Liver (tissue), 9 donors: Measurements from ENCODE around the gene LIPG. TPM values are rescaled to one million over a fixed set of nuclear protein-coding genes. Genes with fewer than 3 reads are reported as not detected.

Source experiments
- DNase-seq: peaks from one replicate; pipeline ENCODE4 v3.0.0-alpha.2; 2017; ENCODE audit warnings: low spot score
- H3K27ac ChIP-seq, 2 donors: one replicate each; pipeline ENCODE4 v1.7.0; 2013; ENCODE audit warnings: inconsistent platforms in 2 of 2, low read length in 2 of 2, control low read depth in 1 of 2, low read depth in 1 of 2, mild to moderate bottlenecking in 1 of 2
- H3K27me3 ChIP-seq, 4 donors: one replicate each; pipeline versions ENCODE4 v1.6.1 to v1.7.0; 2013; ENCODE audit warnings: low read length in 3 of 4, inconsistent platforms in 1 of 4, mild to moderate bottlenecking in 1 of 4, moderate library complexity in 1 of 4; ENCODE audit not compliant: control insufficient read depth in 4 of 4, insufficient read depth in 4 of 4
- H3K36me3 ChIP-seq, 4 donors: one replicate each; pipeline versions ENCODE4 v1.6.1 to v1.7.0; 2013; ENCODE audit warnings: low read length in 3 of 4, mild to moderate bottlenecking in 3 of 4, low read depth in 1 of 4, moderate library complexity in 1 of 4; ENCODE audit not compliant: control insufficient read depth in 4 of 4, insufficient read depth in 3 of 4
- H3K4me1 ChIP-seq, 4 donors: one replicate each; pipeline versions ENCODE4 v1.6.1 to v1.7.0; 2013; ENCODE audit warnings: low read length in 3 of 4, mild to moderate bottlenecking in 3 of 4, moderate library complexity in 1 of 4; ENCODE audit not compliant: control insufficient read depth in 4 of 4, insufficient read depth in 4 of 4
- H3K4me3 ChIP-seq, 3 donors: one replicate each; pipeline versions ENCODE4 v1.6.1 to v1.7.0; 2013; ENCODE audit warnings: low read length in 3 of 3, control low read depth in 1 of 3, low read depth in 1 of 3, mild to moderate bottlenecking in 1 of 3
- H3K9ac ChIP-seq, 2 donors: one replicate each; pipeline ENCODE4 v1.7.0; 2013; ENCODE audit warnings: low read length in 2 of 2, mild to moderate bottlenecking in 2 of 2, moderate library complexity in 2 of 2, control low read depth in 1 of 2, low read depth in 1 of 2
- H3K9me3 ChIP-seq, 4 donors: one replicate each; pipeline versions ENCODE4 v1.6.1 to v1.7.0; 2013; ENCODE audit warnings: low read length in 3 of 4; ENCODE audit not compliant: control insufficient read depth in 4 of 4
- EGR1 ChIP-seq, 2 donors: IDR thresholded peaks; 2 replicates each; pipeline ENCODE4 v1.6.1; 2016 to 2018; ENCODE audit warnings: antibody characterized with exemption in 2 of 2, low read depth in 2 of 2
- FOXA1 ChIP-seq: IDR thresholded peaks from 2 replicates; pipeline ENCODE4 v1.6.1; 2016; ENCODE audit warnings: antibody characterized with exemption
- FOXA2 ChIP-seq: IDR thresholded peaks from 2 replicates; pipeline ENCODE4 v1.6.1; 2016; ENCODE audit warnings: antibody characterized with exemption
- GABPA ChIP-seq, 2 donors: IDR thresholded peaks in 1 of 2; conservative IDR thresholded peaks in 1 of 2; 2 replicates each; pipeline ENCODE4 v1.6.1; 2016; ENCODE audit warnings: antibody characterized with exemption in 2 of 2, mild to moderate bottlenecking in 1 of 2, moderate library complexity in 1 of 2
- HNF4A ChIP-seq, 2 donors: conservative IDR thresholded peaks; 2 replicates each; pipeline ENCODE4 v1.6.1; 2016; ENCODE audit warnings: antibody characterized with exemption in 2 of 2, mild to moderate bottlenecking in 2 of 2
- HNF4G ChIP-seq: IDR thresholded peaks from 2 replicates; pipeline ENCODE4 v1.6.1; 2016; ENCODE audit warnings: antibody characterized with exemption
- JUND ChIP-seq, 2 donors: IDR thresholded peaks; 2 replicates each; pipeline ENCODE4 v1.6.1; 2016; ENCODE audit warnings: antibody characterized with exemption in 2 of 2
- NR2F2 ChIP-seq: IDR thresholded peaks from 2 replicates; pipeline ENCODE4 v1.6.1; 2016; ENCODE audit warnings: antibody characterized with exemption
- RAD21 ChIP-seq, 2 donors: IDR thresholded peaks; 2 replicates each; pipeline ENCODE4 v1.6.1; 2016; ENCODE audit warnings: antibody characterized with exemption in 2 of 2, mild to moderate bottlenecking in 2 of 2
- RXRA ChIP-seq, 2 donors: IDR thresholded peaks; 2 replicates each; pipeline ENCODE4 v1.6.1; 2017 to 2018; ENCODE audit warnings: antibody characterized with exemption in 2 of 2, mild to moderate bottlenecking in 1 of 2
- SP1 ChIP-seq: IDR thresholded peaks from 2 replicates; pipeline ENCODE4 v1.6.1; 2018; ENCODE audit warnings: antibody characterized with exemption, mild to moderate bottlenecking
- TAF1 ChIP-seq: conservative IDR thresholded peaks from 2 replicates; pipeline ENCODE4 v1.6.1; 2016; ENCODE audit warnings: antibody characterized with exemption, mild to moderate bottlenecking
- YY1 ChIP-seq: IDR thresholded peaks from 2 replicates; pipeline ENCODE4 v1.6.1; 2016; ENCODE audit warnings: antibody characterized with exemption, mild to moderate bottlenecking
- WGBS: extraction: QIAGEN DNeasy Blood & Tissue Kit; methylation state at CpG from one replicate; pipeline ENCODE4 v1.1.7; 2013; 5-methylcytosine and 5-hydroxymethylcytosine counted together
- polyA plus RNA-seq, 2 donors: library from polyadenylated mRNA; stranded (reverse) in 1 of 2; unstranded in 1 of 2; fragments of 200-250 nt in 1 of 2; fragments of >200 nt in 1 of 2; fragmentation: Nextera tagmentation in 1 of 2; extraction: Ambion mirVana in 1 of 2; gene quantifications; one replicate each; pipeline versions ENCODE4 v1.2.1 to v1.2.3, GENCODE V29; 2013 to 2015
- total RNA-seq, 2 donors: library from RNA; depleted of rRNA; stranded (reverse); fragments of >200 nt; gene quantifications; one replicate each; pipeline ENCODE4 v1.2.3, GENCODE V29; 2014
- TF ChIP-seq, protein P1 (sequence below): IDR thresholded peaks from 2 replicates; pipeline ENCODE4 v1.6.1; 2016; ENCODE audit warnings: antibody characterized with exemption, mild to moderate bottlenecking
- TF ChIP-seq, protein P2 (sequence below): IDR thresholded peaks from 2 replicates; pipeline ENCODE4 v1.6.1; 2016; ENCODE audit warnings: antibody characterized with exemption
- TF ChIP-seq, protein P3 (sequence below): fragments of 150-350 bp; IDR thresholded peaks from 2 replicates; pipeline ENCODE4 v1.5.1; 2017; ENCODE audit warnings: improper control_type of control experiment, low read depth, low read length; ENCODE audit not compliant: missing input control
- TF ChIP-seq, protein P4 (sequence below): IDR thresholded peaks from 2 replicates; pipeline ENCODE4 v1.6.1; 2016; ENCODE audit warnings: antibody characterized with exemption
- TF ChIP-seq, protein P5 (sequence below): IDR thresholded peaks from 2 replicates; pipeline ENCODE4 v1.6.1; 2016; ENCODE audit warnings: antibody characterized with exemption
- donor health status: healthy.
- donor health status: healthy.
- donor health status: healthy.
- donor health status: healthy.
- donor health status: healthy.

Gene LIPG
- total and polyA plus RNA-seq, 4 donors, result 2.8 to 150 (median 39.7) TPM

DNA sequence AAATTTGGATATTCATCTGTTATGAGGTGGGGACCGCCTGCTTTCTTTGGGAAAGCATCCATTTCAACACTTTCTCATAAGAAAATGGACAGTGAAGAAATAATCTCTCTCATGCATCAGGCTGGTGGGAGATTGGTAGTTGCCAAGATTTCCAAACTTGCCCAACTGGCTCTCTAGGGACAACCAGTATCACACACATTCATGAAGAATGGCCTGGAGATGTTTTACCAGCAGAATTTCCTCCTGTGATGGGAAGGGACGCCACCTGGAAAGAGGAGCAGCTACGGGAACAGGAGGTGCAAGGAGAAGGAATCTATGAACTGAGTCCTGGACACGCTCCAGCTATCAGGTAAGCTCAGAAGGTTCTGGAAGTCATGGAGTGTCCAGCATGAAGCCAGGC lies 39.4 kb downstream of the LIPG start:
- Histone ChIP-seq H3K4me1 (no peaks in the 10 kb centered on the region), H3K4me3 (no peak overlapping the region), H3K9ac (no peak overlapping the region), H3K36me3 (peaks cover 0 to 4% (median 2%) of the 10 kb centered on the region in 4 donors), H3K27ac (no peak overlapping the region), H3K27me3 (no peaks in the 10 kb centered on the region), H3K9me3 (peaks cover 0 to 3% (median 0%) of the 10 kb centered on the region in 4 donors)
- DNase-seq, result no peak
- no peak for TF ChIP-seq SP1
- TF ChIP-seq FOXA2, result no peak
- TF ChIP-seq EGR1 (IDR thresholded peaks at IDR 0.05; ENCODE audit: low read depth in 2 of 2), result no peak
- TF ChIP-seq, protein P1, sequence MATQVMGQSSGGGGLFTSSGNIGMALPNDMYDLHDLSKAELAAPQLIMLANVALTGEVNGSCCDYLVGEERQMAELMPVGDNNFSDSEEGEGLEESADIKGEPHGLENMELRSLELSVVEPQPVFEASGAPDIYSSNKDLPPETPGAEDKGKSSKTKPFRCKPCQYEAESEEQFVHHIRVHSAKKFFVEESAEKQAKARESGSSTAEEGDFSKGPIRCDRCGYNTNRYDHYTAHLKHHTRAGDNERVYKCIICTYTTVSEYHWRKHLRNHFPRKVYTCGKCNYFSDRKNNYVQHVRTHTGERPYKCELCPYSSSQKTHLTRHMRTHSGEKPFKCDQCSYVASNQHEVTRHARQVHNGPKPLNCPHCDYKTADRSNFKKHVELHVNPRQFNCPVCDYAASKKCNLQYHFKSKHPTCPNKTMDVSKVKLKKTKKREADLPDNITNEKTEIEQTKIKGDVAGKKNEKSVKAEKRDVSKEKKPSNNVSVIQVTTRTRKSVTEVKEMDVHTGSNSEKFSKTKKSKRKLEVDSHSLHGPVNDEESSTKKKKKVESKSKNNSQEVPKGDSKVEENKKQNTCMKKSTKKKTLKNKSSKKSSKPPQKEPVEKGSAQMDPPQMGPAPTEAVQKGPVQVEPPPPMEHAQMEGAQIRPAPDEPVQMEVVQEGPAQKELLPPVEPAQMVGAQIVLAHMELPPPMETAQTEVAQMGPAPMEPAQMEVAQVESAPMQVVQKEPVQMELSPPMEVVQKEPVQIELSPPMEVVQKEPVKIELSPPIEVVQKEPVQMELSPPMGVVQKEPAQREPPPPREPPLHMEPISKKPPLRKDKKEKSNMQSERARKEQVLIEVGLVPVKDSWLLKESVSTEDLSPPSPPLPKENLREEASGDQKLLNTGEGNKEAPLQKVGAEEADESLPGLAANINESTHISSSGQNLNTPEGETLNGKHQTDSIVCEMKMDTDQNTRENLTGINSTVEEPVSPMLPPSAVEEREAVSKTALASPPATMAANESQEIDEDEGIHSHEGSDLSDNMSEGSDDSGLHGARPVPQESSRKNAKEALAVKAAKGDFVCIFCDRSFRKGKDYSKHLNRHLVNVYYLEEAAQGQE, result no peak
- TF ChIP-seq, protein P2, sequence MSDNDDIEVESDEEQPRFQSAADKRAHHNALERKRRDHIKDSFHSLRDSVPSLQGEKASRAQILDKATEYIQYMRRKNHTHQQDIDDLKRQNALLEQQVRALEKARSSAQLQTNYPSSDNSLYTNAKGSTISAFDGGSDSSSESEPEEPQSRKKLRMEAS, result no peak
- no peak for TF ChIP-seq HNF4G
- TF ChIP-seq, protein P3, sequence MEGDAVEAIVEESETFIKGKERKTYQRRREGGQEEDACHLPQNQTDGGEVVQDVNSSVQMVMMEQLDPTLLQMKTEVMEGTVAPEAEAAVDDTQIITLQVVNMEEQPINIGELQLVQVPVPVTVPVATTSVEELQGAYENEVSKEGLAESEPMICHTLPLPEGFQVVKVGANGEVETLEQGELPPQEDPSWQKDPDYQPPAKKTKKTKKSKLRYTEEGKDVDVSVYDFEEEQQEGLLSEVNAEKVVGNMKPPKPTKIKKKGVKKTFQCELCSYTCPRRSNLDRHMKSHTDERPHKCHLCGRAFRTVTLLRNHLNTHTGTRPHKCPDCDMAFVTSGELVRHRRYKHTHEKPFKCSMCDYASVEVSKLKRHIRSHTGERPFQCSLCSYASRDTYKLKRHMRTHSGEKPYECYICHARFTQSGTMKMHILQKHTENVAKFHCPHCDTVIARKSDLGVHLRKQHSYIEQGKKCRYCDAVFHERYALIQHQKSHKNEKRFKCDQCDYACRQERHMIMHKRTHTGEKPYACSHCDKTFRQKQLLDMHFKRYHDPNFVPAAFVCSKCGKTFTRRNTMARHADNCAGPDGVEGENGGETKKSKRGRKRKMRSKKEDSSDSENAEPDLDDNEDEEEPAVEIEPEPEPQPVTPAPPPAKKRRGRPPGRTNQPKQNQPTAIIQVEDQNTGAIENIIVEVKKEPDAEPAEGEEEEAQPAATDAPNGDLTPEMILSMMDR, result no peak
- TF ChIP-seq, protein P4, sequence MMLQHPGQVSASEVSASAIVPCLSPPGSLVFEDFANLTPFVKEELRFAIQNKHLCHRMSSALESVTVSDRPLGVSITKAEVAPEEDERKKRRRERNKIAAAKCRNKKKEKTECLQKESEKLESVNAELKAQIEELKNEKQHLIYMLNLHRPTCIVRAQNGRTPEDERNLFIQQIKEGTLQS, result no peak
- TF ChIP-seq JUND (IDR thresholded peaks at IDR 0.05), result no peak
- no peak for TF ChIP-seq RAD21 (IDR thresholded peaks at IDR 0.05)
- TF ChIP-seq TAF1, result no peak
- TF ChIP-seq GABPA (IDR thresholded peaks at IDR 0.05 in 1 of 2, conservative IDR thresholded peaks at IDR 0.05 in 1 of 2), result no peak
- no peak for TF ChIP-seq NR2F2
- TF ChIP-seq FOXA1, result no peak
- TF ChIP-seq, protein P5, sequence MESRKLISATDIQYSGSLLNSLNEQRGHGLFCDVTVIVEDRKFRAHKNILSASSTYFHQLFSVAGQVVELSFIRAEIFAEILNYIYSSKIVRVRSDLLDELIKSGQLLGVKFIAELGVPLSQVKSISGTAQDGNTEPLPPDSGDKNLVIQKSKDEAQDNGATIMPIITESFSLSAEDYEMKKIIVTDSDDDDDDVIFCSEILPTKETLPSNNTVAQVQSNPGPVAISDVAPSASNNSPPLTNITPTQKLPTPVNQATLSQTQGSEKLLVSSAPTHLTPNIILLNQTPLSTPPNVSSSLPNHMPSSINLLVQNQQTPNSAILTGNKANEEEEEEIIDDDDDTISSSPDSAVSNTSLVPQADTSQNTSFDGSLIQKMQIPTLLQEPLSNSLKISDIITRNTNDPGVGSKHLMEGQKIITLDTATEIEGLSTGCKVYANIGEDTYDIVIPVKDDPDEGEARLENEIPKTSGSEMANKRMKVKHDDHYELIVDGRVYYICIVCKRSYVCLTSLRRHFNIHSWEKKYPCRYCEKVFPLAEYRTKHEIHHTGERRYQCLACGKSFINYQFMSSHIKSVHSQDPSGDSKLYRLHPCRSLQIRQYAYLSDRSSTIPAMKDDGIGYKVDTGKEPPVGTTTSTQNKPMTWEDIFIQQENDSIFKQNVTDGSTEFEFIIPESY, result no peak
- TF ChIP-seq YY1, result no peak
- TF ChIP-seq HNF4A (conservative IDR thresholded peaks at IDR 0.05), result no peak
- TF ChIP-seq RXRA (IDR thresholded peaks at IDR 0.05), result no peak
- 98% methylated on average over 4 of the region's 4 CpGs for WGBS
